SH-SY5Y (cell line): Measurements from ENCODE around the gene SLC22A16.

Source experiments
- GATA2 ChIP-seq: IDR thresholded peaks from 2 replicates; pipeline ENCODE4 v1.6.1; 2011; ENCODE audit warnings: mild to moderate bottlenecking, low read depth, low read length
- GATA3 ChIP-seq: IDR thresholded peaks from 2 replicates; pipeline ENCODE4 v1.6.1; 2011; ENCODE audit warnings: low read depth, mild to moderate bottlenecking, low read length, moderate library complexity

GRCh38 chr6:110491644-110492317 is 15.4 kb upstream of the SLC22A16 start:
- no peak for TF ChIP-seq GATA2
- TF ChIP-seq GATA3, result no peak
